ENCODE results near the gene SCMH1.
"Not testable (repeated sequence)": the region's sequence is repeated elsewhere in the genome, so short reads cannot be mapped to it uniquely, and the experiment has no call there.

Gene SCMH1

GRCh38 chr1:41259221-41259620 is 17.1 kb upstream of the SCMH1 start:
- no peaks in the 10 kb centered on the region for H3K36me3 ChIP-seq (ENCODE audit: control insufficient read depth, low read length)
- H3K27ac ChIP-seq (ENCODE audit: low read depth, low read length): no peak overlapping the region
- H3K4me2 ChIP-seq (ENCODE audit: low read length): no peak overlapping the region
- H3F3A ChIP-seq (ENCODE audit: control insufficient read depth, insufficient read depth): no peaks in the 10 kb centered on the region
- no peaks in the 10 kb centered on the region for H3K9me2 ChIP-seq (replicated peaks; ENCODE audit: control insufficient read depth, low read length)
- peaks cover 3% of the 10 kb centered on the region; the same call in 1 of the 2 replicates for H3K4me1 ChIP-seq (ENCODE audit: control insufficient read depth, low read length)
- no peak overlapping the region for H3K4me3 ChIP-seq (ENCODE audit: low read length)
- no peaks in the 10 kb centered on the region for H4K20me1 ChIP-seq (ENCODE audit: control insufficient read depth, insufficient read depth, low read depth, low read length)
- no peaks in the 10 kb centered on the region for H3K9me3 ChIP-seq (ENCODE audit: control insufficient read depth, insufficient read depth, low read length)
- TF ChIP-seq, protein P1, sequence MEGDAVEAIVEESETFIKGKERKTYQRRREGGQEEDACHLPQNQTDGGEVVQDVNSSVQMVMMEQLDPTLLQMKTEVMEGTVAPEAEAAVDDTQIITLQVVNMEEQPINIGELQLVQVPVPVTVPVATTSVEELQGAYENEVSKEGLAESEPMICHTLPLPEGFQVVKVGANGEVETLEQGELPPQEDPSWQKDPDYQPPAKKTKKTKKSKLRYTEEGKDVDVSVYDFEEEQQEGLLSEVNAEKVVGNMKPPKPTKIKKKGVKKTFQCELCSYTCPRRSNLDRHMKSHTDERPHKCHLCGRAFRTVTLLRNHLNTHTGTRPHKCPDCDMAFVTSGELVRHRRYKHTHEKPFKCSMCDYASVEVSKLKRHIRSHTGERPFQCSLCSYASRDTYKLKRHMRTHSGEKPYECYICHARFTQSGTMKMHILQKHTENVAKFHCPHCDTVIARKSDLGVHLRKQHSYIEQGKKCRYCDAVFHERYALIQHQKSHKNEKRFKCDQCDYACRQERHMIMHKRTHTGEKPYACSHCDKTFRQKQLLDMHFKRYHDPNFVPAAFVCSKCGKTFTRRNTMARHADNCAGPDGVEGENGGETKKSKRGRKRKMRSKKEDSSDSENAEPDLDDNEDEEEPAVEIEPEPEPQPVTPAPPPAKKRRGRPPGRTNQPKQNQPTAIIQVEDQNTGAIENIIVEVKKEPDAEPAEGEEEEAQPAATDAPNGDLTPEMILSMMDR (IDR thresholded peaks at IDR 0.05; ENCODE audit: low read depth, low read length, poor library complexity, severe bottlenecking): no peak
- no peak for TF ChIP-seq EZH2phosphoT487 (IDR thresholded peaks at IDR 0.05; ENCODE audit: borderline replicate concordance, low read length)
- no peaks in the 10 kb centered on the region for H3K79me2 ChIP-seq (ENCODE audit: control insufficient read depth, low read length)
- H3K27me3 ChIP-seq (ENCODE audit: control insufficient read depth, low read length): no peaks in the 10 kb centered on the region

DNA sequence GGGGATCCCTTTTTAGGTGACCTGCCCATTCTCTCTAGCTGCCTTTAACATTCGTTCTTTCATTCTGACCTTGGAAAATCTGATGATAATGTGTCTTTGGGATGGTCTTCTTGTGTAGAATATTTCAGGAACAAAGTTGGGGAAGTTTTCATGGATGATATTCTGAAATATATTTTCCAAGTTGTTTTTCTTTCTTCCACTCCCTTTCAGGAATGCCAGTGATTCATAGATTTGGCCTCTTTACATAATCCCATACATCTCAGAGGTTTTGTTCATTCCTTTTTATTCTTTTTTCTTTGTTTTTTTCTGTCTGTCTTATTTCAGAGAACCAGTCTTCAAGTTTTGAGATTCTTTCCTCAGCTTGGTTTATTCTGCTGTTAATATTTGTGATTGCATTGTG is 13.9 kb upstream of the SCMH1 start:
- H3K4me1 ChIP-seq (ENCODE audit: control insufficient read depth, low read length): peaks cover 3% of the 10 kb centered on the region; the same call in 1 of the 2 replicates
- H4K20me1 ChIP-seq (ENCODE audit: control insufficient read depth, insufficient read depth, low read depth, low read length): no peaks in the 10 kb centered on the region
- no peaks in the 10 kb centered on the region for H3F3A ChIP-seq (ENCODE audit: control insufficient read depth, insufficient read depth)
- H3K79me2 ChIP-seq (ENCODE audit: control insufficient read depth, low read length): no peaks in the 10 kb centered on the region
- H3K27ac ChIP-seq (ENCODE audit: low read depth, low read length): no peak overlapping the region
- no peaks in the 10 kb centered on the region for H3K36me3 ChIP-seq (ENCODE audit: control insufficient read depth, low read length)
- TF ChIP-seq EZH2phosphoT487 (IDR thresholded peaks at IDR 0.05; ENCODE audit: borderline replicate concordance, low read length): no peak
- TF ChIP-seq, protein P1 (IDR thresholded peaks at IDR 0.05; ENCODE audit: low read depth, low read length, poor library complexity, severe bottlenecking): no peak
- H3K9me3 ChIP-seq (ENCODE audit: control insufficient read depth, insufficient read depth, low read length): no peaks in the 10 kb centered on the region; the same call in 1 of the 2 replicates
- H3K27me3 ChIP-seq (ENCODE audit: control insufficient read depth, low read length): no peaks in the 10 kb centered on the region
- H3K4me2 ChIP-seq (ENCODE audit: low read length): no peak overlapping the region
- H3K9me2 ChIP-seq (replicated peaks; ENCODE audit: control insufficient read depth, low read length): no peaks in the 10 kb centered on the region
- no peak overlapping the region for H3K4me3 ChIP-seq (ENCODE audit: low read length)

DNA sequence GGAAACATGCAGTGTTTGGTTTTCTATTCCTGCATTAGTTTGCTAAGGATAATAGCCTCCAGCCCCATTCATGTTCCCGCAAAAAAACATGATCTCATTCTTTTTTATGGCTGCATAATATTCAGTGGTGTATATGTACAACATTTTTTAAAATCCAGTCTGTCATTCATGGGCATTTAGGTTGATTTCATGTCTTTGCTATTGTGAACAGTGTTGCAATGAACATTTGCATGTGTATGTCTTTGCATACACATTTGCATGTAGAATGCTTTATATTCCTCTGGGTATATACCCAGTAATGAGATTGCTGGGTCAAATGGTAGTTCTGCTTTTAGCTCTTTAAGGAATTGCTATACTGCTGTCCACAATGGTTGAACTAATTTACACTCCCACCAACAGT is 9.0 kb upstream of the SCMH1 start:
- not testable (repeated sequence) for H3K79me2 ChIP-seq (ENCODE audit: control insufficient read depth, low read length); H3K27ac ChIP-seq (ENCODE audit: low read depth, low read length); H3K9me2 ChIP-seq (replicated peaks; ENCODE audit: control insufficient read depth, low read length); H3K9me3 ChIP-seq (ENCODE audit: control insufficient read depth, insufficient read depth, low read length); H3F3A ChIP-seq (ENCODE audit: control insufficient read depth, insufficient read depth); H3K27me3 ChIP-seq (ENCODE audit: control insufficient read depth, low read length); H3K4me3 ChIP-seq (ENCODE audit: low read length); H3K36me3 ChIP-seq (ENCODE audit: control insufficient read depth, low read length); H4K20me1 ChIP-seq (ENCODE audit: control insufficient read depth, insufficient read depth, low read depth, low read length); H3K4me1 ChIP-seq (ENCODE audit: control insufficient read depth, low read length); H3K4me2 ChIP-seq (ENCODE audit: low read length)

GRCh38 chr1:41249319-41249718 is 7.2 kb upstream of the SCMH1 start:
- no peak overlapping the region for H3K4me3 ChIP-seq (ENCODE audit: low read length)
- TF ChIP-seq, protein P1 (IDR thresholded peaks at IDR 0.05; ENCODE audit: low read depth, low read length, poor library complexity, severe bottlenecking): no peak
- TF ChIP-seq EZH2phosphoT487 (IDR thresholded peaks at IDR 0.05; ENCODE audit: borderline replicate concordance, low read length): no peak
- H3K27ac ChIP-seq (ENCODE audit: low read depth, low read length): no peak overlapping the region
- no peaks in the 10 kb centered on the region for H4K20me1 ChIP-seq (ENCODE audit: control insufficient read depth, insufficient read depth, low read depth, low read length)
- H3F3A ChIP-seq (ENCODE audit: control insufficient read depth, insufficient read depth): no peaks in the 10 kb centered on the region
- peaks cover 16% of the 10 kb centered on the region for H3K4me1 ChIP-seq (ENCODE audit: control insufficient read depth, low read length)
- no peak overlapping the region for H3K4me2 ChIP-seq (ENCODE audit: low read length)
- H3K36me3 ChIP-seq (ENCODE audit: control insufficient read depth, low read length): no peaks in the 10 kb centered on the region
- no peaks in the 10 kb centered on the region for H3K79me2 ChIP-seq (ENCODE audit: control insufficient read depth, low read length)
- H3K27me3 ChIP-seq (ENCODE audit: control insufficient read depth, low read length): no peaks in the 10 kb centered on the region
- H3K9me2 ChIP-seq (replicated peaks; ENCODE audit: control insufficient read depth, low read length): no peaks in the 10 kb centered on the region
- H3K9me3 ChIP-seq (ENCODE audit: control insufficient read depth, insufficient read depth, low read length): no peaks in the 10 kb centered on the region; the same call in 1 of the 2 replicates
